Lower leg skin (tissue), 3 donors: ENCODE data around the gene ZNF687.

Experiments
- CTCF ChIP-seq, 3 donors: fragments of 450-650 bp; IDR thresholded peaks; one replicate each; pipeline ENCODE4 v1.5.1; 2016; ENCODE audit warnings: antibody characterized with exemption in 3 of 3, mild to moderate bottlenecking in 3 of 3, moderate library complexity in 2 of 3
- POLR2A ChIP-seq, 2 donors: fragments of 450-650 bp; IDR thresholded peaks; one replicate each; pipeline ENCODE4 v1.6.1; 2016 to 2017; ENCODE audit warnings: antibody characterized with exemption in 2 of 2, mild to moderate bottlenecking in 1 of 2, moderate library complexity in 1 of 2

- TF ChIP-seq CTCF (IDR thresholded peaks at IDR 0.05) (no peak), POLR2A (IDR thresholded peaks at IDR 0.05) (no peak)
Measured at GRCh38 chr1:151311011-151311410, 28.9 kb downstream of the ZNF687 start.
